H1 (cell line): ENCODE measurements around the gene DCLRE1B. TPM values are rescaled to one million over a fixed set of nuclear protein-coding genes. Genes with fewer than 3 reads are reported as not detected.

Source experiments
- CTCF ChIA-PET: fragments of 300-600 bp; sonication (Branson Sonifier 250); formaldehyde crosslinking; loops from one replicate; lab custom pipeline; 2021; ENCODE audit not compliant: partially characterized antibody; lab: Charles Lee
- POLR2A ChIA-PET: fragments of 300-600 bp; sonication (Branson Sonifier 250); formaldehyde crosslinking; loops from one replicate; lab custom pipeline; 2021; ENCODE audit warnings: inconsistent platforms; ENCODE audit not compliant: partially characterized antibody; lab: Charles Lee
- DNase-seq, 2 experiments: peaks; one replicate each; pipeline versions ENCODE4 v3.0.0 to v3.0.0-alpha.2; 2010 to 2022; ENCODE audit warnings: low spot score in 2 of 2, low read depth in 1 of 2, mixed read lengths in 1 of 2
- FAIRE-seq: peaks from 2 replicates; lab custom pipeline; 2011; peaks lifted over from hg19 to GRCh38; lab: Jason Lieb, UNC
- H2AFZ ChIP-seq: 2 replicates; pipeline ENCODE4 v1.8.1; 2012; ENCODE audit warnings: low read length, inconsistent platforms
- H2AK5ac ChIP-seq: 2 replicates; pipeline ENCODE4 v1.6.1; 2013; ENCODE audit warnings: low read depth, low read length
- H2BK120ac ChIP-seq: replicated peaks from 2 replicates; pipeline ENCODE3; 2013; ENCODE audit warnings: low read depth, low read length, inconsistent platforms
- H2BK12ac ChIP-seq: 2 replicates; pipeline ENCODE4 v1.6.1; 2013; ENCODE audit warnings: low read depth, low read length
- H2BK15ac ChIP-seq: 2 replicates; pipeline ENCODE4 v1.6.1; 2013; ENCODE audit warnings: low read length
- H2BK20ac ChIP-seq: 2 replicates; pipeline ENCODE4 v1.6.1; 2013; ENCODE audit warnings: low read length
- H2BK5ac ChIP-seq: 2 replicates; pipeline ENCODE4 v1.6.1; 2013; ENCODE audit warnings: low read depth, low read length
- H3K14ac ChIP-seq: 2 replicates; pipeline ENCODE4 v1.6.1; 2013; ENCODE audit warnings: inconsistent platforms; ENCODE audit not compliant: insufficient read length
- H3K18ac ChIP-seq: 2 replicates; pipeline ENCODE4 v1.6.1; 2013; ENCODE audit warnings: low read length; ENCODE audit errors: extremely low read depth
- H3K23ac ChIP-seq: 2 replicates; pipeline ENCODE4 v1.6.1; 2013; ENCODE audit warnings: inconsistent platforms; ENCODE audit not compliant: insufficient read length
- H3K23me2 ChIP-seq: 2 replicates; pipeline ENCODE4 v1.6.1; 2013; ENCODE audit warnings: low read depth, low read length
- H3K27ac ChIP-seq: 2 replicates; pipeline ENCODE4 v1.6.1; 2011; ENCODE audit warnings: low read depth, low read length, inconsistent platforms
- H3K27me3 ChIP-seq, 4 experiments: replicated peaks in 1 of 4; 1 replicate in 1 of 4; 2 replicates in 3 of 4; pipeline versions ENCODE4 v1.6.1 to v1.8.1; 2011 to 2013; ENCODE audit warnings: low read length in 3 of 4, mild to moderate bottlenecking in 3 of 4, inconsistent platforms in 2 of 4, mixed read lengths in 2 of 4, moderate library complexity in 1 of 4; ENCODE audit not compliant: control insufficient read depth in 3 of 4, insufficient read depth in 3 of 4; ENCODE audit errors: extremely low read depth in 1 of 4
- H3K36me3 ChIP-seq, 4 experiments: 2 replicates each; pipeline versions ENCODE4 v1.6.1 to v1.8.1; 2011 to 2013; ENCODE audit warnings: mild to moderate bottlenecking in 4 of 4, low read length in 3 of 4, moderate library complexity in 2 of 4, control low read depth in 1 of 4, inconsistent platforms in 1 of 4; ENCODE audit not compliant: insufficient read depth in 4 of 4, control insufficient read depth in 2 of 4
- H3K4ac ChIP-seq: replicated peaks from 2 replicates; pipeline ENCODE3; 2013; ENCODE audit warnings: low read length, low read depth, mixed read lengths, inconsistent platforms; ENCODE audit not compliant: insufficient read length
- H3K4me1 ChIP-seq, 4 experiments: replicated peaks in 1 of 4; 1 replicate in 1 of 4; 2 replicates in 3 of 4; pipeline versions ENCODE4 v1.6.1 to v1.8.1; 2011 to 2013; ENCODE audit warnings: low read length in 3 of 4, inconsistent platforms in 2 of 4, mixed read lengths in 1 of 4; ENCODE audit not compliant: insufficient read depth in 4 of 4, control insufficient read depth in 3 of 4
- H3K4me2 ChIP-seq, 2 experiments: 2 replicates each; pipeline versions ENCODE4 v1.6.1 to v1.8.1; 2011 to 2013; ENCODE audit warnings: low read depth in 2 of 2, low read length in 2 of 2, control low read depth in 1 of 2, inconsistent platforms in 1 of 2, mild to moderate bottlenecking in 1 of 2; ENCODE audit not compliant: insufficient read depth in 1 of 2
- H3K4me3 ChIP-seq, 4 experiments: fragments of 200-600, 300-600 bp in 1 of 4; sonication (generic), shearing (Covaris generic), sonication (Bioruptor Twin) in 1 of 4; 2 replicates each; pipeline versions ENCODE4 v1.5.1 to v1.8.1; 2011 to 2016; ENCODE audit warnings: low read length in 4 of 4, low read depth in 3 of 4, control low read depth in 2 of 4, inconsistent platforms in 2 of 4, mild to moderate bottlenecking in 2 of 4, mixed read lengths in 1 of 4, moderate library complexity in 1 of 4; ENCODE audit not compliant: insufficient read depth in 2 of 4; ENCODE audit errors: extremely low read depth in 1 of 4
- H3K56ac ChIP-seq: replicated peaks from 2 replicates; pipeline ENCODE3; 2013; ENCODE audit warnings: low read depth, mild to moderate bottlenecking, mixed read lengths, low read length, inconsistent platforms; ENCODE audit not compliant: insufficient read length
- H3K79me1 ChIP-seq: 2 replicates; pipeline ENCODE4 v1.6.1; 2013; ENCODE audit warnings: low read depth, low read length, control low read depth
- H3K79me2 ChIP-seq, 2 experiments: 2 replicates each; pipeline versions ENCODE4 v1.6.1 to v1.8.1; 2012 to 2013; ENCODE audit warnings: low read length in 2 of 2, mild to moderate bottlenecking in 2 of 2, inconsistent platforms in 1 of 2; ENCODE audit not compliant: insufficient read depth in 2 of 2, control insufficient read depth in 1 of 2
- H3K9ac ChIP-seq, 4 experiments: replicated peaks in 1 of 4; 1 replicate in 1 of 4; 2 replicates in 3 of 4; pipeline versions ENCODE4 v1.6.1 to v1.8.1; 2011 to 2013; ENCODE audit warnings: low read depth in 3 of 4, low read length in 3 of 4, control low read depth in 2 of 4, mild to moderate bottlenecking in 2 of 4, moderate library complexity in 2 of 4, inconsistent platforms in 1 of 4; ENCODE audit errors: extremely low read depth in 1 of 4
- H3K9me3 ChIP-seq, 2 experiments: 2 replicates each; pipeline versions ENCODE4 v1.6.1 to v1.8.1; 2012 to 2013; ENCODE audit warnings: mild to moderate bottlenecking in 2 of 2, moderate library complexity in 2 of 2, control low read depth in 1 of 2, inconsistent platforms in 1 of 2, low read depth in 1 of 2, low read length in 1 of 2, mixed read lengths in 1 of 2; ENCODE audit not compliant: insufficient read depth in 2 of 2
- H4K20me1 ChIP-seq, 2 experiments: replicated peaks in 1 of 2; 2 replicates each; pipeline versions ENCODE3 to v1.8.1; 2011 to 2013; ENCODE audit warnings: inconsistent platforms in 2 of 2, low read length in 2 of 2, mild to moderate bottlenecking in 1 of 2; ENCODE audit not compliant: insufficient read depth in 2 of 2, control insufficient read depth in 1 of 2
- H4K5ac ChIP-seq: 2 replicates; pipeline ENCODE4 v1.6.1; 2013; ENCODE audit warnings: low read length, low read depth, mixed read lengths, inconsistent platforms; ENCODE audit not compliant: insufficient read length
- H4K8ac ChIP-seq: 2 replicates; pipeline ENCODE4 v1.8.0; 2013; ENCODE audit warnings: mild to moderate bottlenecking, moderate library complexity, low read length, inconsistent platforms; ENCODE audit not compliant: insufficient read depth; ENCODE audit errors: extremely low read depth
- H4K91ac ChIP-seq: replicated peaks from 2 replicates; pipeline ENCODE3; 2013; ENCODE audit warnings: low read length, mixed read lengths, inconsistent platforms; ENCODE audit not compliant: insufficient read length
- BCL11A ChIP-seq, 2 experiments: IDR thresholded peaks; one replicate each; pipeline ENCODE4 v1.6.1; 2011; ENCODE audit warnings: low read depth in 2 of 2, low read length in 2 of 2, mild to moderate bottlenecking in 2 of 2
- SAP30 ChIP-seq: fragments of 300-600 bp; sonication (generic); IDR thresholded peaks from 2 replicates; pipeline ENCODE4 v1.7.1; 2012; ENCODE audit warnings: low read length, moderate library complexity, mild to moderate bottlenecking, inconsistent platforms; ENCODE audit not compliant: insufficient read depth, insufficient replicate concordance
- WGBS, 2 experiments: shearing (Covaris generic) in 1 of 2; methylation state at CpG; one replicate each; pipeline versions ENCODE4 v1.1.6 to v1.1.7; 2013 to 2015; ENCODE audit warnings: low lambda C conversion rate in 2 of 2, mixed read lengths in 2 of 2, inconsistent platforms in 1 of 2, low coverage in 1 of 2, missing lambda C conversion rate in 1 of 2; ENCODE audit not compliant: insufficient replicate concordance in 2 of 2, insufficient coverage in 1 of 2, insufficient read length in 1 of 2; ENCODE audit errors: extremely low coverage in 1 of 2, missing lambda C conversion rate in 1 of 2; 5-methylcytosine and 5-hydroxymethylcytosine counted together
- polyA plus RNA-seq, 7 experiments: library from polyadenylated mRNA; depleted of rRNA in 3 of 7; stranded (reverse) in 5 of 7; unstranded in 2 of 7; fragments of >200 nt in 5 of 7; fragments of 200-250 nt in 2 of 7; gene quantifications; 1 replicate in 5 of 7; 2 replicates in 1 of 7; 4 replicates in 1 of 7; pipeline versions ENCODE4 v1.2.1 to v1.2.3, GENCODE V29; 2011 to 2013; ENCODE audit warnings: missing spikeins in 2 of 7, mixed read lengths in 2 of 7
- total RNA-seq: library from RNA; stranded (reverse); fragmentation: NEBNext Ultra II Directional; extraction: Animal tissue kit (Norgen Biotek cat#: 25700); gene quantifications from 2 replicates; pipeline ENCODE4 v1.2.1, GENCODE V29; 2021

Gene DCLRE1B
- total and polyA plus RNA-seq, 2 of the 8 experiments (the other 6 are each of a cell fraction or from before 2014, with no cell fraction given), result 5.5 to 11.0 TPM

- Histone ChIP-seq H3K4ac (no peak overlapping the region), H3K27me3 (no peaks in the 10 kb centered on the region), H4K20me1 (peaks cover 0 to 7% of the 10 kb centered on the region in 2 experiments), H3K14ac (no peak overlapping the region), H3K4me1 (peaks cover 0 to 4% (median under 1%) of the 10 kb centered on the region in 4 experiments; a peak in 4 of 7 replicates), H3K79me2 (peaks cover 16 to 57% of the 10 kb centered on the region in 2 experiments), H3K27ac (no peak overlapping the region), H3K79me1 (peaks cover 5% of the 10 kb centered on the region), H4K91ac (no peak overlapping the region), H3K9me3 (no peaks in the 10 kb centered on the region), H2BK20ac (no peak overlapping the region), H3K9ac (peak overlapping the region in 2 of 4 experiments; percentile 54 to 83; a peak in 4 of 7 replicates), H3K4me3 (peak overlapping the region; percentile 91 to 99 (median 94)), H3K4me2 (peak overlapping the region; percentile 84 to 85), H3K36me3 (no peaks in the 10 kb centered on the region), H2BK12ac (no peak overlapping the region), H3K23ac (no peak overlapping the region), H2AK5ac (no peak overlapping the region), H2AFZ (no peak overlapping the region), H2BK5ac (no peak overlapping the region), H3K23me2 (peaks cover 12% of the 10 kb centered on the region), H3K56ac (no peak overlapping the region), H3K18ac (no peak overlapping the region), H4K8ac (no peak overlapping the region), H4K5ac (no peak overlapping the region), H2BK120ac (no peak overlapping the region), H2BK15ac (no peak overlapping the region)
- FAIRE-seq (no peak), DNase-seq (no peak)
- 11% methylated on average over 8 of the region's 8 CpGs; no CpG with 5 or more reads in 1 of the 2 experiments for WGBS, 2 experiments
- ChIA-PET CTCF (interaction anchor here (0.8 to 4.5 kb wide), 6 partner anchors 8 to 1546 kb away, joined by 3 to 20 read pairs (median 4); partner anchors contain the start of genes AP4B1 and DCLRE1B), POLR2A (interaction anchor here (0.6 to 4.4 kb wide), 6 partner anchors 9 to 171 kb away, joined by 3 to 66 read pairs (median 6); partner anchors contain the start of genes AP4B1, DCLRE1B and PHTF1)
- TF ChIP-seq BCL11A (IDR thresholded peaks at IDR 0.05; ENCODE audit: low read depth in 2 of 2, low read length in 2 of 2), result no peak
- peak; percentile 3 for TF ChIP-seq SAP30
Measured at GRCh38 chr1:113930499-113931161, 25.5 kb downstream of the DCLRE1B start.
